CD1c-positive myeloid dendritic cell (primary cell): ENCODE results near the gene IPO5.
"Not testable (repeated sequence)": the region's sequence is repeated elsewhere in the genome, so short reads cannot be mapped to it uniquely, and the experiment has no call there.

Experiments used
- DNase-seq: peaks from one replicate; pipeline ENCODE4 v3.0.0-alpha.2; 2016; ENCODE audit errors: extremely low spot score

The IPO5 gene

DNA sequence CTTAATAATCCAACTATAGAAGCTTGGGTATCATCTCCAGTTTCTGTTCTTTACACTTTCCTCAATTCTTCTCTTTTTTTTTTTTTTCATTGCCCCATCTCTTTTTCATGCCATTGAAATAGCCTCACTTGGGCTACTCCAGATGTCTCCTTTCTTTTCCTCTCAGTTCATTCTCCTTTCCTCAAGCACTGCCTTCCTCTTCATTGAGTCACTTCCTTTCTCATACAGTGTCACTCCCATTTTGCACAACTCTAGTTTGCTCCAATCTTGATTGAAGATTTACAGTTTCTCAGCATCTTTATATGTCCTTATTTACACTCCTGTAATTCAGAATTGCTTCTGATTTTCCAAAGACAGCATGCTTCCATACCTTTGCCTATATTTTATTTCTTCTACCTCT, 61.3 kb downstream of the IPO5 start:
- no peak for DNase-seq

DNA sequence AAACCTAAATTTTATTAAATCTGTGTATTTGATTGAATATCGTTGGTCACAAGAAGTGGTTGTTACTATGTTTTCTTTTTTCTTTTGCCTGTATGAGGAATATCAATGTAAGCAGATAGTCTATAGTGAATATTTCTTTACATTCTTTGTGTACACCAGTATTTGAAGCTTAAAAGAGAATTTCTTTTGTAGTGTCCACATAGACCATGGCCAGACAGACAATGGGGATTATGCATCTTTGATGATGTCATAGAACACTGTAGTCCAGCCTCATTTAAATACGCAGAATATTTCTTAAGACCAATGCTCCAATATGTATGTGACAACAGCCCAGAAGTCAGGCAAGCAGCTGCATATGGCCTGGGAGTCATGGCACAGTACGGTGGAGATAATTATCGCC, 64.8 kb downstream of the IPO5 start:
- no peak for DNase-seq

DNA sequence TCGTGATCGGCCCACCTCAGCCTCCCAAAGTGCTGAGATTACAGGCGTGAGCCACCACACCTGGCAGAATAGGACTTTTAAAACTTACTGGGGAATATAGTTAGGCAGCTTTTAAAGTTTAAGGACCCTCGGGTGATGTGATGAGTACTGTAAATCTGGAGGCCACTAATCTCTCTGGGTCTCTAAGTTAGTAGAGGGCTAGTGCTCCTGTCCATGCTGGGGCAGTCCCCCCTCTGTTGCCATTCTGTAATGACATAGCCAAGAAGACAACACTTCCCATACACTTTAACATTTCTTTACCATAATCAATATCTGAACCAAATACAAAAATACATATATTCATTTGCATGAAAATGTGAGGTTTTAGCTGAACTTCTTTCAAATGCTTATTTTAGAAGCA, 65.7 kb downstream of the IPO5 start:
- DNase-seq: no peak

DNA sequence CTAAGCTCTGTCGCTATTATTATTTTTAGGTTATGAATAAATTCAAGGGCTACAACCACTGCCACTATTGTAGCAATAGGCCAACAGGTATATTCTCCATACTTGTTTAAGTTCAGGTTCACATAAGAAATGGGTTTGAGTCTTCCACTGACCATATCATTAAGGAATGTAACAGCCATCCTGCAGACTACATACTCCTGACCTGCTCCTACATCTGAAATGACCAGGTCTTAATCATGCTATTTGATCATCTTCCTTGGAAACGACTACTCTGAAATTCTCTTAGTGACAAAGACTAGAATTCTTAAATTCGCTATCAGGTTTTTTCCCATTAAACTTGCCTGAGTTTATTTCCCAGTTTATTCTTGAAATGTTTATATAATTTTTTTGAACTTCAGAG, 66.8 kb downstream of the IPO5 start:
- no peak for DNase-seq

DNA sequence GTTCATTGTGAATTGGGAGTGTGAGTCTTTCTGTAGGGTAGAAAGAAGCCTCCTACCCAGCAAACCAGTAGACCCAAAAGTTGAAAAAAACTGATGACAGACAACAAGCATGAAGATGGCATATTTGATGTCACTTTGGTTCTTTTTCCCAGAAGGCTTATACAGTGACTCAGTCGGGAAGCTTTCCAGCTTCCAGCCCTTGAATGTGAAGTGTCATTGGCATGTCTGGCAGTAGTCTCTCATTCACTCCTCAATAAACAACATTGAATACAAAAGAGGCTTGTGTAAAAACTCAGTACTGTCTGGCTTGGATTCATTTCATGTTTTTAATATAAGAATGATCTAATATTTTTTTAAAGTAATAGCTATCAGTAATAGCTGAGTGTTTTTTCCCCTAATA, 68.7 kb downstream of the IPO5 start:
- no peak for DNase-seq

DNA sequence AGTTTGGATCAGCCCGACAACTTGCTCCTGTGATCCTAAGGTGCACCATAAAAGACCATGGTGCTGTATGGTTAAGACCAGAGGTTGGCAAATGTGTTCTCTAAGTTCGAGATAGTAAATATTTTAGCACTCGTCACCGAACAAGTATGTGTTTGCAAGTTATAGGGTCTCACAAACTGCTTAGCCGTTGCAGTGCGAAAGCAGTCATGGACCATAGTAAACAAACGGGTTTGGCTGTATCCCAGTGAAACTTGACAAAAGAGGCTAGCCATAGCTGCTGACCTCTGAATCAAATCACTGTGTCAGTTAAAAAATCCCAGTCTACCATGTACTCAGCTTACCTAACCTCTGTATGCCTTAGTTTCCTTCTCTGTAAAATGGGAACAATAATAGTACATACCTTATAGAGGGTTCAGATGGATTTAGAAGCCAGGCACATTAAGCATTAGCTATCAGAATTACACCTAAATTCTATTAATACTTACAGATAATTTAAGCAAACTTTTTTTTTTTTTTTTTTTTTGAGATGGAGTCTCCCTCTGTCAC, 72.1 kb downstream of the IPO5 start:
- DNase-seq: no peak

DNA sequence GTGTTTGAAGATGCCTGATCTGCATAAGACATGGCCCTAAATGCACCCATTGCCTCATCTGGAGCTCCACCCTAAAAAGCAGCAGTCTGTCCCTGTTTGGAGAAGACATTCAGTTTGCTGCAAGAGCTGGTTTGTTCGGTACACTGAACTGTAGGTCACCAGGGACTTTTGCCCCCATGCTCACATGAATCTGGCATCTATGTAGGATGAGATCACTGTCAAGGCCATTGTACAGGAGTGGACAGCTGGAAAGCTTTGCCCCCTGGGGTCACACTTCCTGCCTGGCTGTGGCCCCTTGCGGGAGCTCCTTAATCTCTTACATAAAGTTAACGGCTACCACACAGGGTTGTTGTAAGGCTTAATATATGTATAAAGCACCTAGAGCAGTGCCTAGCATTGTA, 73.0 kb downstream of the IPO5 start:
- DNase-seq: no peak

DNA sequence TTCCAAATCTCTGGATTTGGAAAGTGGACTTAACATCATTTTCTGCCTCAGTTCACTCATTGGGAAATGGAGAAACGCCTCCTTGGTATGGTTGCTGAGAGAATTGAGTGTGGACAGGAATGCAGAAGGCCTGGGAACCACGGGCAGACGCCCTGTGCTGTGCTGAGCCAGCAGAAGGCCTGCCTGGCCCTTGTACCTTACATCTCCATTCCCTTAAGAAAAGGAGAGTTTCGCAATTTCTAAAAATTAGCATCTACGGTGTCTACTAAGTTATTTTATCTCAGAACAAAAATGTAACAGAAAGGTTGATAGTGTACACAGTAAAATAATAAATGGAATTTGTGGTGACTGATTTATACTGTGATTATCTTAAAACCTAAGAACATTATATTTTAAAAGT, 78.7 kb downstream of the IPO5 start:
- no peak for DNase-seq

DNA sequence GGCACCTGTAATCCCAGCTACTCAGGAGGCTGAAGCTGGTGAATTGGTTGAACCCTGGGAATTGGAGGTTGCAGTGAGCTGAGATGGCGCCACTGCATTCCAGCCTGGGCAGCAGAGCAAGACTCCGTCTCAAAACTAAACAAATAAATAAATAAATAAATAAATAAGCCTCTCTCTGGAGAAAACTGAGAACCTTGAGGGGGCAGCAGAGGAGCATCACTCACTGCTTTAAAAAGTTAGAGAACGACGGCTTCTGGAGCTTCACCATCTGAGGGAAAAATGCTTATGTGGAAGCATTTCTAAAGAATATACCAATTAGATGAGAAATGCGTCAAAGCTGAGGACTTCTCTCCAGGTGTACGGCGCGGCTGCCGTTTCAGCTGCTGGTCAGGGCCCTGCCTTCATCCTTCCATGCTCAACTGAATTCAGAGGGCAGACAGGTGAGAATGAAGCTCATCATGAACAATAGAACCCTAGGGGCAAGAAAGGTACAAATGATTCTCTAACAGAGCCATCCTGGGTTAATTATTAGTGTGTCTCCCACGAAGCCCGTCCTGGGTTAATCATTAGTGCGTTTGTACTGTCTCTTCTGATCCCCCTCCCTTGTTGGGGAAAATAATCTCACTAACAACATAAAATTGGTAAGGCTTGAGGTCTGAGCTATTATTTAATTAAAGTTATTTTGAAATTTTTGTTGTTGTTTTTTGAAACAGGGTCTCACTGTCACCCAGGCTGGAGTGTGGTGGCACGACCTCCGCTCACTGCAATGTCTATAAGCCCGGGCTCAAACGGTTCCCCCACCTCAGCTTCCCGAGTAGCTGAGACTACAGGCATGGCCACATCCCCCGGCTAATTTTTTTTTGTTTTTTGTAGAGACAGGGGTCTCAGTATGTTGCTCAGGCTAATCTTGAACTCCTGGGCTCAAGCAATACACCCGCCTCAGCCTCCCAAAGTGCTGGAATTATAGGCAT, 80.1 kb downstream of the IPO5 start:
- no peak for DNase-seq

DNA sequence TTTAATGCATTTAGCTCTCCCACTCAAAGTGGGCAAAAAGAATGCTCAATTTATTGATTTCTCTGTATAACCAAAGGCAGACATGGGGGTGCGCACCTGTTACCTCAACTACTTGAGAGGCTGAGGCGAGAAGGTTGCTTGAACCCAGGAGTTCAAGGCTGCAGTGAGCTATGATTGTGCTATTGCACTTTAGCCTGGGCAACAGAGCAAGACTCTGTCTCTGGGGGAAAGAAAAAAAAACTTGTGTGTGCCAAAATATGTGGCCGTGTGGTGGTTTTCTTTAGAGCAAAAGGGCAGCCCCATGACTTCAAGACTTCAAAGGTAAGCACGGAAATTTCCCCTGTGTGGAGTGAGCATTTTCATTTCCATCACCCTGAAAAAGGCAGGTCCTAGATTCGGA, 81.9 kb downstream of the IPO5 start:
- DNase-seq: no peak

DNA sequence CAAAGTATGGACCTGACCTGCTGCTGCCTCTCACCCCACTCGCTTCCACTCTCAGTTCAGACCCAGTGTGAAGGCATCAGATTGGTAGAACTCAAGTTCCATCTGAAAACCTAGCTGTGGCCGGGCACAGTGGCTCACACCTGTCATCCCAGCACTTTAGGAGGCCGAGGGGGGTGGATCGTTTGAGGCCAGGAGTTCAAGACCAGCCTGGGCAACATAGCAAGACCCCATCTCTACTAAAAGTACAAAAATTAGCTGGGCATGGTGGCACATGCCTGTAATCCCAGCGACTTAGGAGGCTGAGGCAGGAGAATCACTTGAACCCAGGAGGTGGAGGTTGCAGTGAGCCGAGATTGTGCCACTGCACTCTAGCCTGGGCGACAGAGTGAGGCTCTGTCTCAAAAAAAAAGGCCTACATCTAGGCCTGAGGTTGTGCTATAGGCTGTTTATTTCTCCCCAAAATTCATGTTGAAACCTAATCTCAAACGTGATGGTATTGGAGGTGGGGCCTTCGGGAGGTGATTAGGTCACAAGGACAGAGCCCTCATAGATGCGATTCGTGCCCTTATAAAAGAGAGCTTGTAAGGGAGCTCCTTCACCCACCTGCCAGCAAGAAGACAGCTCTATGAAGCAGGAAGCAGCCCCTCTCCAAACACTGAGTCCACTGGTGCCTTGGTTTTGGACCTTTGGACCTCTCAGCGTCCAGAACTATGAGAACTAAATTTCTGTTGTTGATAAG, 83.3 kb downstream of the IPO5 start:
- DNase-seq: not testable (repeated sequence)

DNA sequence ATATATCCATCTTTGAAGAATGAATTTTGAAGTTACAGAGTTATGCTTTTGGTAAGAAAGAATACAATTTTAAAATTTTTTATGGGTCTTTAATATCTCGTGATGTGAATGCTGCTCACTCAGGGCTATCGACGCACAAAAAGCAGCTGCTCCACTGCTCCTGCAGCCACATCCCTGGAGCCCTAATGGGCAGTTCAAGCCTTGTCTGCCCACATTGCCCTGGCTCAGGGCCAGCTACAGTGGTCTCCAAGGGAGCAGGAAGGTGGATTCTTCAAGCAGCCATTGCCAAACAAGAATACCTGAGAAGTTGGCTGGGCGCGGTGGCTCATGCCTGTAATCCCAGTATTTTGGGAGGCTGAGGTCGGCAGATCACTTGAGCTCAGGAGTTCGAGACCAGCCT, 85.8 kb downstream of the IPO5 start:
- DNase-seq: no peak

DNA sequence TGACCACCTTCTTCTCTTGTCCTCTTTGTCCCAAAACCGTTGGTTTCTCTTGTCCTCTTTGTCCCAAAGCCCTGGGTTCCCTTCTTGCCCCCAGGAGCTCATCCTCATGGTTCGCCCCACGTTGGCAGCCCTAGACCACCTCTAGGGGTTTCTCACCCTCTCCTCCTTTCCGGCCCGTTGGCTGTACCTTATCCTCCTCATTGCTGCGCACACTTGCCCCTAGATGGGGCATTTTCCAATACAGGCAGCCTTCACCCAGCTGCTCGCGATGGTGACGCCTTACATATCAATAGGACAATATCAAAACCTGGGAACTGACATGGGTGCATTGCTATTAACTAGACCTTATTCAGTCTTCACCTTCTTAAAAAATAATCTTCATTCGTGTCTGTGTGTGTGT, 86.5 kb downstream of the IPO5 start:
- no peak for DNase-seq

DNA sequence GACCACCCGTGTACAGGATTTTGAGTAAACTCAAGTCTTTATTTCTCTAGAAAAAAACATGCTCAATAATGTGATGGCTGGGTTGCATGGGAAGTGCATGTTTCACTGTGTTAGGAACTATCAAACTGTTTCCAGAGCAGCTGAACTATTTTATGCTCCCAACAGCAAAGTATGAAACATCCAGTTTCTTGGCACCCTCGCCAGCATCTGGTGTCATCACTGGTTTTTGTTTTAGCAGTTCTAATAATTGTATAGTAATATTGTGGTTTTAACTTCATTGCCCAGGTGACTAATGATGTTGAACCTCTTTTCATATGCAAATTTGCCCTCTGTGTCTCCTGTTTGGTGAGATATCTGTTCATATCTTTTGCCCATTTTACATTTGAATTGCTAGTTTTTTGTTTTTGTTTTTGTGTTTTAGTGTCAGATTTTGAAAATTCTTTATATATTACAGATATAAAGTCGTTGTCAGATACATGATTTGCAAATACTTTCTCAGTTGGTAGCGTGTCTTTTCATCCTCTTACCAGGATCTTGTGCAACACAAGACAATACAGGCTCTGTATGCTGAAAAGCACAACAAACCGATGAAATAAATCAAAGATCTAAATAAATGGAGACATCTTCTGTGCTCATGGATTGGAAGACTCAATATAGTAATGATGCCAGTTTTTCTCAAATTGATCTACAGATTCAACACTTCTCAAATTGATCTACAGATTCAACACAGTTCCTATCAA, 87.8 kb downstream of the IPO5 start:
- no peak for DNase-seq

DNA sequence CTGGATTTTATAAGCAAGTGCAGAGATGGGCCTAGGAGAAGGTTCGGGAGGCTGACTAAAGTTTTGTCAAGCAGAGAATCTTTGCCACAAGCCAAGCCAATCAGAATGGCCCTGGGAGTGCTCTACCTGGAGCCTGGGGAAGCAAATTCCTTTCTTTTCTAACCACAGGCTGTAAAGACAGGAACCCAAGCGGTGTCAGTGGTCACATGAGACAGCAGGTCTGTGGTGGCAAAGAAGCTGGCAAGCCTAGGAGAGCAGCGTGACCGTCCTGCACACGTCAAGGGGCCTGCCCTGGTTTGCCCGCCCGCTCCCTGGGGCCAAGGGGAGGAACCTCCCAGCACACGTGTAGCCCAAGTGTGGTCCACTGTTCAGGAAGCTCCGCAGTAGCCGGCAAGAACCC, 90.8 kb downstream of the IPO5 start:
- no peak for DNase-seq

DNA sequence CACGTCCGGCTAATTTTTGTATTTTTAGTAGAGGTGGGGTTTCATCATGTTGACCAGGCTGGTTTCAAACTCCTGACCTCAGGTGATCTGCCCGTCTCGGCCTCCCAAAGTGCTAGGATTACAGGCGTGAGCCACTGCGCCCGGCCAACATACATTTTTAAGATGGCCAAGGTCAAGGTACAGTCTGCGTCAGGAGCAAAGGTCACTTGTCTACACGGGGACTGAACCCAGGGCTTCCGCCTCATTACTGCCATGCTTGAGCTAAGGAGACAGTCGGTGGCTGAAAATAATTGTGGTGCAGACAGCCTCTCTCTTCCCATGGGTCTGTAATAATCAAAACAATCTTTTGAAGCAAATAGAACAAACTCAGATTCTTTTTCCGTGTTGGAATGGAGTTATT, 94.3 kb downstream of the IPO5 start:
- not testable (repeated sequence) for DNase-seq

DNA sequence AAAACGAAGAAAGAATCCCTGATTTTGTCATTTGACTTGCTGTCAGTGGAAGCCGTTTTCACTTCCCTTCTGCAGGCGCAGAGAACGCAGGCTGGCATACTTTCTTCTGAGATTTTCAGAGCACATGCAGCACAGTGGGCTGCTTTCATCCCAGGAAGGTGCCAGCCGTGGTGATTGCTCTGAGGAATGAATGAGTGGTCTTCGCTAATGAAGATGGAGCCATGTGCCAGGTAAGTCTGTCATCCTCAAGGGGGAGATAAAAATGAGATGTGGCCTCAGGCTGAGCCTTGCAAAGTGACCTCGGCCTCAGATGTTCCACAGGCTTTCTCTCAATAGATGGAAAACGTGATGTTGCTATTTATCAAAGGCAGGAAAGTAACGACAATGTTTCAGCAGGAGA, 94.8 kb downstream of the IPO5 start:
- DNase-seq: no peak

DNA sequence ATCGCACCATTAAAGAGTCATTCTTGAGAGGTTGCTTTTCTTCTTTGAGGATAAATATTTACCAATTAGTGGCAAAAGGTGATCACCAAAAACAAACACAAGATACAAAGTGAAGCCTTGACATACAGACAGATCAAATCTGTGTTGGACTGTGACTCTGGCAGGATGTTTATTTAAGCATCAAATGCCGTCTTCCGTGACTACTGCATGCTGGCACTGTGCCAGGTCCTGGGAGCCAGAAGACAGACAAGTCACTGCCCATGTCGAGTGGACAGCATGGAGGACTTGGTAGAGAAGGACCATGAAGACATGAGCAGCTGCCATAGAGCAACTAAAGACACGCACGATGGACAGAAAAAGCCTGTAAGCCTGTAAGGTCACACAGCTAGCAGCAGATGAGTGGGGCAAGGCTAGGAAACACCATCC, 96.6 kb downstream of the IPO5 start:
- no peak for DNase-seq

DNA sequence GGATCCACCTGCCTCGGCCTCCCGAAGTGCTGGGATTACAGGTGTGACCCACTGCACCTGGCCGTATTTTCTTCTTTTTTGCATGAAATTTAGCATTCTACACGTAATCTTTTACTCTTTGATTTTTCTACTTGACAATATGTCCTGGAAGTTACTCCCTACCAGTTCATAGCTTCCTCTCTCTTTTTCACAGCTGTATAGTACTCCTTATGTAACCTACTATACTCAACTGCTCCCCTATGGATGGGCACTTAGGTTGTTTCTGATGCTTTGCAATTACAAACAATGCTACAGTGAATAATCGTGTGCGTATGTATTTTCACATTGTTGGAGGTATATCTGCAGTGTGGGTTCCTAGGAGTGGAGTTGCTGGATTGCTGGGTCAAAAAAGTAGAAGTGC, 98.9 kb downstream of the IPO5 start:
- no peak for DNase-seq

DNA sequence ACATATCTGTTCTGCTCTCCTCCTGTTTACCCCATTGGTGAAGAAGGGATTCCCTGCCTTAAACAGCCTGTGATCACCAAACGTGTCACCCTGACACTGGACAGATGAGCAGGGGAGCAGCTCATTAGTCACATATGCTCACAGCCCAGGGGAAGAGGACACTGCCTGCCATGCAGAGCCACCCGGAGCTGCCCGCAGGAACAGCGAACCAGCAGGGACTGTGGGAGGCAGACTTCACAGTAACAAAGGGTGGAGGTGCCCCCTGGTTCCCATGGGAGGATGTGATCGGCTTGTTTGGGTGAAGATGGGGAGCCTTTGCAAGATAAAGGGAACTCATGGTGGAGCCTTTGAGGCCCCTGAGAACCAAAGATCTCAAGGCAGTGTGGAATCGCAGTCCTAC, 100.8 kb downstream of the IPO5 start:
- DNase-seq: no peak

DNA sequence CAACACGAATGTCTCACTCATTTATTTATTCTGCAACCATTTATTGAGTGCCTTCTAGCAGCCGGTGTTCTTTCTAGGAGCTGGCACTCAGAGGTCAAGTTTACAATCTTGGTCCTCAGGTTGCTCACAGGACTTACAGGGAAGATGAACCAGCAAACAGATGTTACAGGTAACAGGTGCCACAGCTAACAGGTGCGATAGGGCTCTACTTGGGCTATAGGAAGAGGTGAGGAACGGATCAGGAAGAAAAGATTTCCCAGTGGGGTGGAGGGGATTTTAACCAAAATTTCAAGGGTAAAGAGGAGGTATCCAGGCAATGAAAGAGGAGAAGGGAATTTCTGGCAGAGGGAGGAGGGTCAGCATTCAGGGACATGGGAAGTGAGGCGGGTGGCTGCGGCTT, 102.1 kb downstream of the IPO5 start:
- DNase-seq: no peak

DNA sequence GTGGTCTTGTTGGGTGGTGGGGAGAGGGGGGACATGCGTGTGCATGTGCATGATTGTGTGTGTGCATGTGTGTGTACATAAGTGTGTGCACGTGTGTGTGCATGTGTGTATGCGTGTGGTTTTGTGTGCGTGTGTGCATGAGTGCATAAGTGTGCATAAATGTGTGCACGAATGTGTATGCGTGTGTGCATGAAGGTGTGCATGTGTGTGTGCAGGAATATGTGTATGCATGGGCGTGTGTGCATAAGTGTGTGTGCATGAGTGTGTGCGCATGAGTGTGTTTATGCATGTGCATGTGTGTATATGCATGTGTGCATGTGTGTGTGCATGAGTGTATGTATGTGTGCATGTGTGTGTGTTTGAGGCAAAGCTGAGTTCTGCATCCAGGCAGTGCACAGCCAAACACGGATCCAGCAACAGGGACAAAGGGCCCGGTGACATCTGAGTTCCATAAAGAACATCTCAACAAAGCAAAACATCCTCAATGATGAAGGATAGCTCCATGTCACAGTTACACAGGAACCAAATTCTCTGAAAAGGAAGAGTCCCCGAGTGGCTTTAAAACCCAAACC, 103.5 kb downstream of the IPO5 start:
- DNase-seq: no peak
